ENCODE data around the gene C16orf89. TPM values are rescaled to one million over a fixed set of nuclear protein-coding genes. Genes with fewer than 3 reads are reported as not detected.

C16orf89 gene
- total RNA-seq, 2 experiments from 2014 or later, result not detected

DNA sequence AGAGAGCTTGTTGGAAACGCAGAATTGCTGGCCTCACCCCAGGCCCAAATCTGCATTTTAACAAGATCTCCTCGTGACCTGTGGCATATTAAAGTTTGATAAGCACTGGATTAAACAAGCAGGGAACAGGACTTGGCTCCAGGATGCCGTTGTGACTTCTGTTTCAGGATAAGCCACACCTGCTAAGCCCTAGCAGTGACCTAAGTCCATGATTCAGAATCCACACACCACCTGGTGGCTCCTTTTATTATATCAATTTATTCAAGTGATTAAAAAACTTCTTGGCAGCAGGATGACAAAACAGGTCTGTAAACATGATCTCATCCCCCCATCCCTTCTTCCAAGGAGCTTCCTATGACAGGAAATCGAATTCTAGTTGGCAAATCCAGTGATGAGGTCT, 41.1 kb downstream of the C16orf89 start:
- DNase-seq (no peak), ATAC-seq (ENCODE audit: poor library complexity) (no peak)
- TF ChIP-seq, protein P1, sequence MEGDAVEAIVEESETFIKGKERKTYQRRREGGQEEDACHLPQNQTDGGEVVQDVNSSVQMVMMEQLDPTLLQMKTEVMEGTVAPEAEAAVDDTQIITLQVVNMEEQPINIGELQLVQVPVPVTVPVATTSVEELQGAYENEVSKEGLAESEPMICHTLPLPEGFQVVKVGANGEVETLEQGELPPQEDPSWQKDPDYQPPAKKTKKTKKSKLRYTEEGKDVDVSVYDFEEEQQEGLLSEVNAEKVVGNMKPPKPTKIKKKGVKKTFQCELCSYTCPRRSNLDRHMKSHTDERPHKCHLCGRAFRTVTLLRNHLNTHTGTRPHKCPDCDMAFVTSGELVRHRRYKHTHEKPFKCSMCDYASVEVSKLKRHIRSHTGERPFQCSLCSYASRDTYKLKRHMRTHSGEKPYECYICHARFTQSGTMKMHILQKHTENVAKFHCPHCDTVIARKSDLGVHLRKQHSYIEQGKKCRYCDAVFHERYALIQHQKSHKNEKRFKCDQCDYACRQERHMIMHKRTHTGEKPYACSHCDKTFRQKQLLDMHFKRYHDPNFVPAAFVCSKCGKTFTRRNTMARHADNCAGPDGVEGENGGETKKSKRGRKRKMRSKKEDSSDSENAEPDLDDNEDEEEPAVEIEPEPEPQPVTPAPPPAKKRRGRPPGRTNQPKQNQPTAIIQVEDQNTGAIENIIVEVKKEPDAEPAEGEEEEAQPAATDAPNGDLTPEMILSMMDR (IDR thresholded peaks at IDR 0.05), result no peak
- no peaks in the 10 kb centered on the region for H3K27me3 ChIP-seq (ENCODE audit: control insufficient read depth in 1 of 2, insufficient read depth in 2 of 2, low read length in 2 of 2)
- Mint-ChIP-seq H3K27ac (no peak overlapping the region), H3K36me3 (ENCODE audit: low read depth) (peaks cover 25% of the 10 kb centered on the region), H3K27me3 (no peaks in the 10 kb centered on the region), H3K4me1 (ENCODE audit: low read depth) (no peaks in the 10 kb centered on the region), H3K4me3 (no peak overlapping the region), H3K9me3 (no peaks in the 10 kb centered on the region)
- H3K4me3 ChIP-seq (ENCODE audit: low read length), result no peak overlapping the region
- POLR2A ChIA-PET, result no interaction called here
- H3K9me3 ChIP-seq (ENCODE audit: control insufficient read depth in 1 of 2, insufficient read depth in 1 of 2, low read length in 2 of 2), result no peaks in the 10 kb centered on the region
- intact Hi-C loops (cut with DNase I, micrococcal nuclease), result no loop called here
- CTCF ChIA-PET, result no interaction called here
- peaks cover 15% of the 10 kb centered on the region for H3K36me3 ChIP-seq (ENCODE audit: insufficient read depth, low read length)
- H3K27ac ChIP-seq (ENCODE audit: low read depth in 1 of 2, low read length in 2 of 2), result no peak overlapping the region
- H3K4me1 ChIP-seq (ENCODE audit: insufficient read depth, low read length), result no peaks in the 10 kb centered on the region

DNA sequence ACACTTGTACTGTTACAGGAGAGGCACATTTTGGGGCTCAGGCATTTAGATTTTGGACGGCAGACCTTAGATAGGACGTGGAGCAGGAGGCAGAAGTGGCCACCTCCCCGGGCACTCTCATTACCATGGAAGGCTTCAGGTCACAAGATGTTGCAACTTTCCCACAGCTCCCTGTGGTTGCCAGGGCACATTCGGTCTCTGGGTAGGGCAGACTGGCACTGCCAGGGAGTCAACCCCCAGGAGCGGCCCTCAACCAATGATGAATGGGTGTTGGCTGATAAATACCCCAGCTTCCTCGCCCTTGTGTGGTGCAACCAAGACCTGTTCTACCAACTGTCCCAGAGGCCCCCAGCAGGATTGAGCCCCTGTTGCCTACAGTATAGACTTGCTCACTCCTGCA, 43.2 kb downstream of the C16orf89 start:
- no peak overlapping the region for H3K27ac ChIP-seq (ENCODE audit: low read depth in 1 of 2, low read length in 2 of 2)
- CTCF ChIA-PET, result no interaction called here
- POLR2A ChIA-PET, result no interaction called here
- H3K36me3 ChIP-seq (ENCODE audit: insufficient read depth, low read length), result peaks cover 6% of the 10 kb centered on the region
- no peak overlapping the region for H3K27ac Mint-ChIP-seq
- H3K4me3 ChIP-seq (ENCODE audit: low read length), result no peak overlapping the region
- TF ChIP-seq, protein P1 (IDR thresholded peaks at IDR 0.05), result no peak
- H3K27me3 Mint-ChIP-seq, result no peaks in the 10 kb centered on the region
- DNase-seq (no peak), ATAC-seq (ENCODE audit: poor library complexity) (no peak)
- no peaks in the 10 kb centered on the region for H3K27me3 ChIP-seq (ENCODE audit: control insufficient read depth in 1 of 2, insufficient read depth in 2 of 2, low read length in 2 of 2)
- H3K36me3 Mint-ChIP-seq (ENCODE audit: low read depth), result peaks cover 8% of the 10 kb centered on the region
- intact Hi-C loops (cut with DNase I, micrococcal nuclease), result no loop called here
- no peaks in the 10 kb centered on the region for H3K9me3 Mint-ChIP-seq
- no peaks in the 10 kb centered on the region for H3K4me1 ChIP-seq (ENCODE audit: insufficient read depth, low read length)
- no peak overlapping the region for H3K4me3 Mint-ChIP-seq
- no peaks in the 10 kb centered on the region for H3K4me1 Mint-ChIP-seq (ENCODE audit: low read depth)
- peaks cover 0 to under 1% of the 10 kb centered on the region in 2 experiments for H3K9me3 ChIP-seq (ENCODE audit: control insufficient read depth in 1 of 2, insufficient read depth in 1 of 2, low read length in 2 of 2)

GRCh38 chr16:5020551-5020950, 45.2 kb downstream of the C16orf89 start:
- no peaks in the 10 kb centered on the region for H3K27me3 Mint-ChIP-seq
- ChIA-PET POLR2A (no interaction called here), CTCF (no interaction called here)
- peaks cover 0 to 5% of the 10 kb centered on the region in 2 experiments for H3K9me3 ChIP-seq (ENCODE audit: control insufficient read depth in 1 of 2, insufficient read depth in 1 of 2, low read length in 2 of 2)
- intact Hi-C loops (cut with DNase I, micrococcal nuclease), result no loop called here
- no peak overlapping the region for H3K4me3 ChIP-seq (ENCODE audit: low read length)
- H3K9me3 Mint-ChIP-seq, result no peaks in the 10 kb centered on the region
- TF ChIP-seq, protein P1 (IDR thresholded peaks at IDR 0.05), result no peak
- H3K4me1 Mint-ChIP-seq (ENCODE audit: low read depth), result no peaks in the 10 kb centered on the region
- H3K27ac Mint-ChIP-seq, result no peak overlapping the region
- H3K36me3 Mint-ChIP-seq (ENCODE audit: low read depth), result no peaks in the 10 kb centered on the region
- H3K27ac ChIP-seq (ENCODE audit: low read depth in 1 of 2, low read length in 2 of 2), result no peak overlapping the region
- H3K4me3 Mint-ChIP-seq, result no peak overlapping the region
- H3K36me3 ChIP-seq (ENCODE audit: insufficient read depth, low read length), result no peaks in the 10 kb centered on the region
- DNase-seq, result no peak
- no peak for ATAC-seq (ENCODE audit: poor library complexity)
- H3K27me3 ChIP-seq (ENCODE audit: control insufficient read depth in 1 of 2, insufficient read depth in 2 of 2, low read length in 2 of 2), result no peaks in the 10 kb centered on the region
- no peaks in the 10 kb centered on the region for H3K4me1 ChIP-seq (ENCODE audit: insufficient read depth, low read length)
